ENCODE measurements around the gene SAMD7.

- TF ChIP-seq, protein P1, sequence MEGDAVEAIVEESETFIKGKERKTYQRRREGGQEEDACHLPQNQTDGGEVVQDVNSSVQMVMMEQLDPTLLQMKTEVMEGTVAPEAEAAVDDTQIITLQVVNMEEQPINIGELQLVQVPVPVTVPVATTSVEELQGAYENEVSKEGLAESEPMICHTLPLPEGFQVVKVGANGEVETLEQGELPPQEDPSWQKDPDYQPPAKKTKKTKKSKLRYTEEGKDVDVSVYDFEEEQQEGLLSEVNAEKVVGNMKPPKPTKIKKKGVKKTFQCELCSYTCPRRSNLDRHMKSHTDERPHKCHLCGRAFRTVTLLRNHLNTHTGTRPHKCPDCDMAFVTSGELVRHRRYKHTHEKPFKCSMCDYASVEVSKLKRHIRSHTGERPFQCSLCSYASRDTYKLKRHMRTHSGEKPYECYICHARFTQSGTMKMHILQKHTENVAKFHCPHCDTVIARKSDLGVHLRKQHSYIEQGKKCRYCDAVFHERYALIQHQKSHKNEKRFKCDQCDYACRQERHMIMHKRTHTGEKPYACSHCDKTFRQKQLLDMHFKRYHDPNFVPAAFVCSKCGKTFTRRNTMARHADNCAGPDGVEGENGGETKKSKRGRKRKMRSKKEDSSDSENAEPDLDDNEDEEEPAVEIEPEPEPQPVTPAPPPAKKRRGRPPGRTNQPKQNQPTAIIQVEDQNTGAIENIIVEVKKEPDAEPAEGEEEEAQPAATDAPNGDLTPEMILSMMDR (conservative IDR thresholded peaks at IDR 0.05; ENCODE audit: low read length) = no peak
- TF ChIP-seq EZH2phosphoT487 (IDR thresholded peaks at IDR 0.05; ENCODE audit: borderline replicate concordance, low read depth, low read length) = no peak
These were observed 9.9 kb upstream of the SAMD7 start for GRCh38 chr3:169901453-169901852.

Data from OCI-LY7 (cell line).